NCI-H1930 (cell line): ENCODE results near the gene ACVRL1.

Experiments
- DNase-seq, 2 experiments: peaks; one replicate each; lab custom pipeline; 2025; lab: John Stamatoyannopoulos, UW

Gene ACVRL1

DNA sequence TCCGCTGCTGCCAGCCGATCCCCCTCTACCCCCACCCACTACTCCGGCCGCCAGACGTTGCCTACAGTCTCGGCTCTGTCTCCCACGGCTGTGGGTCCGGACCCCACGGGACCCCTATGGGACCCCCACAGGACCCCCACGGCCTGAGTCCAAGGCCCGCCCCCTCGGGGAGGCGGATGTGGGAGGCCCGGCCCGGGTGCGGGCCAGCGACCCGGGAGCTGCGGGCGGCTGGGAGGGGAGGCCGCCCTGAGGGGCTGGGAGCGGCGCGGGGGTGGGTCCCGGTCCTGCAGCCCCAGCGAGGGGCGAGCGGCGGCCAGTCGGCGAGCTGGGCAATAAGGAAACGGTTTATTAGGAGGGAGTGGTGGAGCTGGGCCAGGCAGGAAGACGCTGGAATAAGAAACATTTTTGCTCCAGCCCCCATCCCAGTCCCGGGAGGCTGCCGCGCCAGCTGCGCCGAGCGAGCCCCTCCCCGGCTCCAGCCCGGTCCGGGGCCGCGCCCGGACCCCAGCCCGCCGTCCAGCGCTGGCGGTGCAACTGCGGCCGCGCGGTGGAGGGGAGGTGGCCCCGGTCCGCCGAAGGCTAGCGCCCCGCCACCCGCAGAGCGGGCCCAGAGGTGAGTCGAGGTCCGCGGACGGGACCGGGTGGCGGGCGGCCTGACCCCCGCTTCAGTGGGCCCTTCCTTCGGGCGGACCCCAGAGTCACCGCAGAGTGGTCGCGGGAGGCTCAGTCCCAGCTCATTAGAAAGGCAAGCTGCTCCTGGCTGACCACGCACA lies at the start of gene ACVRL1:
TSS of gene ACVRL1 (plus strand) at position 422 of the 773 bp plus-strand sequence. CDS start 4,971 bp downstream, outside the sequence.
- DNase-seq: no peak

DNA sequence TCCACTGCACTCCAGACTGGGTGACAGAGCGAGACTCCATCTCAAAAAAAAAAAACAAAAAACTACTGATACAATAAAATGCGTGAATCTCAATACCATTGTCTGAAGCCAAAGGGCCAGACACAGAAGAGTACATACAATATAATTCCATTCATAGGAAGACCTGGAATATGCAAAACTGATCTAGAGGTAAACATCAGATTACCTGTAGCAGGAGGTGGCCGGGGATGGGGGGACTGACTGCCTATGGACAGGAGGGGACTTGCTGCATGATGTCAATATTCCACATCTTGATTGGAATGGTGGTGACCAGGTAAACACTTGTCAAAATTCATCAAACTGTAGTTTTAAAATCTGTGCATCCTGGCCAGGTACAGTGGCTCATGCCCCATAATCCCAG lies 46.3 kb upstream of the ACVRL1 start:
- DNase-seq: no peak

DNA sequence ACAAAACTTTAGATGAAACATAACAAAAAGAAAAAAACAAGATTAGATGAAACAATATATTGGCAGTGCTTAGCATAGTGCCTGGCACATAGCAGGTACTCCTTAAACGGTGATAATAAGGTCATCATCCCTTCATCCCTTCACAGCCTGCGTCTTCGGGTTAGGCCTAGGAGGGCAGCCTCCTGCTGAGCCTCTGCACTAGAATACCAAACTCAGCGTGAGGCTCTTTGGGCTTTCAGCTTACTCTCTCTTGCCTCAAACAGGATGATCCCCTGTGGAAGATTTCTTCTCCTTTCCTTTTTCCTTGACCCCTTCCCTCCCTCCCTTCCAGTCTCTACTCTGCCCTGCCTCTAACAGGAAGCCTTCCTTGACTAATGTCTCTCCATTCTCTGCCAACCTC lies 44.4 kb upstream of the ACVRL1 start:
- DNase-seq: no peak

DNA sequence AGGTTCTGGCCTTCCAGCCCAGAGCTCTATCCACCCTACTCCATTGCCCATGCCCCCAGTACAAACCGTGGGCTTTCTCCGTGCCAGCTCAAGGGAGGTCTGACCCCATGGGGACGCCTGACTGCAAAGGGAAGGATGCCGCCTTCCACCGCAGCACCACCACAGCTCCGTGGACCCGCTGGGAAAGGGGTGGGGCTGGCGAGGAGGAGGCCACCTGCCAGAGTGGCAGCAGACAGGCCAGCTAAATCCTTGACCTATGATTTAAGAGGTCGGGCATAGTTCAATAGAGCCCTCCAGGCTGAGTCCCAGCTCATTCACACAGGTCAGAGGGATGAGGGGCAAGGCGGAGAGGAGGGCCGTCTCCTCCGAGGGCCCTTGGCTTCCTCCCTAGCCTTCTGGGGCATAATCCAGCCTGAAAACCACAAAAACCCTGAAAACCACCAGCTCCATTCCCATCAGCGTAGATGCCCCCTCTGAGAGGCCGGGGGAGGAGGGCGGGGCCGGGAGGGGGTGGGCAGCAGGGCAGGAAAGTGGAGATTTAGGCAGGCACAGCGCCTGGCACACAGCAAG lies 43.9 kb upstream of the ACVRL1 start:
- no peak for DNase-seq

DNA sequence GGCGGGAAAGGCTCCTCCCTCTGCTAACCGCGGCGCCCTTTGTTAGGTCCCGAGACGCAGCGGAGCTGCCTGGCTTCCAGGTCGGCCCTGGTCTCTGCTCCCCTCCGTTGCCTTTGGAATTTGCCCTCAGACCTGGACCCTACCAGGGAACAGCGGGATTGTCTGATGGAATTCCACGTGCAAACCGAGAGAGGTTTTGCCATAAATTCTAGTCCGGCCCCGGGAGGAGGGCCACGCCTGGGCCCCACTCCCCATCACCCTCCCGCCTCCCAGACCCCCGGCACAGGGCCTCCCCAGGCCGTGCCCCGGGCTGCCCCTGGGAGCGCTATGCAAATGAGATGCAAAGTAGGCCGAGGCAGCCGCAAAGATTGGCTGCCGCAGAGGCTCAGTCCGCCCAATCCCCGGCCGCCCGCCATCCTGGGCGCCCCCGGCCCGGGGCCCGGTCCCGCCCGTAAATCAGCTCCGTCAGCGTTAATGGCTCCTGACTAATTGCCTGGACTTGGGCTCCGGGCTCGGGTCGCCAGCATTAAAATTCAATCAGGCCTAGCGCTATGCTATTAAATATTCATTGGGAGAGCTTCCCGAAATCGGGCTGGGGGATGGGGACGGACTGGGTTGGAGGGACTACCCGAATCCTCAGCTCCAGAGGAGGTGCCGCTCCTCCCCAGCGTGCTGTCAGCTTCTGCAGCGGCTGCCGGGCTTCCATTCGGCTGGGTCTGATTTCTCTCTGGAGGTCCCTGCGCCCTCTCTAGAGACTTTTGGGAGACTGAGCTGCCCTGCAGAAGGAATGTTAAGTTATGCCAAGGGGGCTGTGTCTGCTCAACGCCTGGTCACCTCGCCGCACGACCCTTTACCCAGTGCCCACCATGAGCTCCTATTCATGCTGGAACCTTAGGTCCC lies 43.1 kb upstream of the ACVRL1 start:
- DNase-seq: no peak

DNA sequence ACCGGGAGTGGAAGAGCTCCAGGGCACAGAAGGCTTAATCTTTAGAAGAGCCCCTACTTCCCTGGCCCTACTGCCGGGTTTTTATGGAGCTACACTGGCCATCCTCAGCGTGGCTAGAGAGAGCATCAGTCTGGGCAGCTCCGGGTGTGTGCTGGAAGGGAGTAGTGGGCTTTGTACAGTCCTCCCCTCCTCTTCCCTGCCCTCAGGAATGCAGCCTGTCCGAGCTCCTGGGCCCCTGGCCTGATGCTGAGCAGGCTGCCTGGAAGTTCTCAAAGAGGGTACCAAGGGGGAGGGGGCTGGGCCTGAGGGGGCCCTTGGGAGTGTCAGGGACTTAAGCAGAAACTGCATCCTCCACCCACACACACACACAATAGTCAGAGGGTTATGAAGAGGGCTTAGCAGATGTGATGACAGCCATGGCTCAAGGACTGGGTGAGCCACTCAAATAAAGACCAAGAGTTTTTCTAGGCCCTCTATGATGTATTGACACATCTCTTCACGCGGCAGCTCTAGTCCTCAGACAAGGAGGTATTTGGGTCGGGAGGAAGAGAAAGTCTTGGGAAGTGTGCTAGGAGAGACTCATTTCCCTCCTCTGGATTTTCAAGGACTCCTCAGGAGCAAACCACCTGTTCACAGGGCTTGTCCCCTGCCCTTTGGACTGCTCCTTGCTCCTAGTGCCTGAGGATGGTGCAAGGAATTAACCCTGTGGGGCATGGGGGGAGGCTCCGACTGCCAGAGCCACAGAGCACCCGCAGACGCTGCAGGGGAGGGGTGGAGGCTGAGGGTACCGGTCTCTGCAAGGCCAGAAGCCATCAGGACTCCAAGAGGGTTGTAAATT lies 42.3 kb upstream of the ACVRL1 start:
- DNase-seq: no peak

DNA sequence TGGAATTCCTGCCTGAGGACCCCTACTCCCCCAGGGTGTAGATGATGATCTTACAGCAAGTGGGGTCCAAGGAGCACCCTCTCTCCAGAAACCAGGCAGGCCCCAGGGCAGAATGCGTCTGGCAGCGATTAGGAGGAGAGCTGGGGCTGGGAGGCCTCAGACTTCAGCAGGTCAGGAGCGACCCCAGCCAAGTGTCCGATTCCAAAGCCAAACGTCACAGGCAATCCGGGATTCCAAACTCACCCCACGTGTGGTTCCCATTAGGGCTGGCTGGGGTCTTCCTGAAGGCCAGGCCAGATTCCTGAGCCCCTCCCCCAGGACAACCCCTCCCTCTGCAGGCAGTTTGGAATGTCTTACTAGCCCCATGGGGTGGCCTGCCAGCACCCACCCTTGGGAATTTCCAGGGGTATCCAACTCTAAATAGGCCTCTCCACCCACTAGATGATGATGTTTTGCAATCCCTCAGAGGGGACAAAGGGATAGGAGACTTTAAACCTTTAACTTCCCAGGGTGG lies 41.5 kb upstream of the ACVRL1 start:
- no peak for DNase-seq

DNA sequence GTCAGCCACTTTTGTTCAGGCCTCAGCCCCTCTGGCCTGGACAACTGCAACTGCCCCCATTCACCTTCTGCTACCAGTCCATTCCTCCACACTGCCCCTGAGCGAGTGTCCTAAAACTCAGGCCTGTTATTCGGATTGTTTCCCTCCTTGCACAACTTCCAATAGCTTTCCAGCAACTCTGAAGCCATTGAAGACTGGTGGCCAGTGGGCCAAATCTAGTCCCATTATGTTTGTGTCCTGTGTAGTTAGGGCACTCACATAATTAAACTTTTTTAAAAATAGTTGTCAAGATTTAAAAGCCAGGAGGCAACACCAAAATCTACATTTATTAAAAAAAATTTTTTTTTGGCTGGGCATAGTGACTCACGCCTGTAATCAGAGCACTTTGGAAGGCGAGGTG lies 41.0 kb upstream of the ACVRL1 start:
- no peak for DNase-seq

DNA sequence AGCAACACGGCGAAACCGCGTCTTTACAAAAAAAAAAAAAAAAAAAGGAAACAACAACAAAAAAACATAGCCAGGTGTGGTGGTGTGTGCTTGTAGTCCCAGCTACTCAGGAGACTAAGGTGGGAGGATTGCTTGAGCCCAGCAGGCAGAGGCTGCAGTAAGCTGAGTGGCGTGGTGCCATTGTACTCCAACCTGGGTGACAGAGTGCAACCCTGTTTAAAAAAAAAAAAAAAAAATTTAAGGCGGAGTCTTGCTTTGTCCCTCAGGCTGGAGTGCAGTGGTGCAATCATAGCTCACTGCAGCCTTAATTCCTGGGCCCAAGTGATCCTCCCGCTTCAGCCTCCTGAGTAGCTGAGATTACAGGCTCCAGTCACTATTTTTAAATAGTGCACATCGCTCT lies 40.5 kb upstream of the ACVRL1 start:
- no peak for DNase-seq

DNA sequence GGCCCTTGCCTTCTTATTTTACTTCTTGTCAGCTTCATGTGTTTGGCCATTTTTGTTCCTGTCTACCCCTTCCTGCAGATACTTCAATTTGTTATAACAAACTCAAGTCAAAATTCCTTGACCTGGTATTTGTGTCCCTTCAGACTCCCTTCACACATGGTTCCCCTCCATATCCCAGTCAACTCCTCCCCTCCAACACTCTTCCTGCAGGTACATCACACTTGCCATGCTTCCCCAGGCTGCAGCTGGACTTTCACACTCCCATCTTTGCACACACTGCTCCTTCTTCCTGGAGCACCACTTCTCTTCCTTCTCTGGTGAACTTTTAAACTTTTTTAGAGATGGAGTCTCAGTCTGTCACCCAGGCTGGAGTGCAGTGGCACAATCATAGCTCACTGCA lies 39.9 kb upstream of the ACVRL1 start:
- no peak for DNase-seq

DNA sequence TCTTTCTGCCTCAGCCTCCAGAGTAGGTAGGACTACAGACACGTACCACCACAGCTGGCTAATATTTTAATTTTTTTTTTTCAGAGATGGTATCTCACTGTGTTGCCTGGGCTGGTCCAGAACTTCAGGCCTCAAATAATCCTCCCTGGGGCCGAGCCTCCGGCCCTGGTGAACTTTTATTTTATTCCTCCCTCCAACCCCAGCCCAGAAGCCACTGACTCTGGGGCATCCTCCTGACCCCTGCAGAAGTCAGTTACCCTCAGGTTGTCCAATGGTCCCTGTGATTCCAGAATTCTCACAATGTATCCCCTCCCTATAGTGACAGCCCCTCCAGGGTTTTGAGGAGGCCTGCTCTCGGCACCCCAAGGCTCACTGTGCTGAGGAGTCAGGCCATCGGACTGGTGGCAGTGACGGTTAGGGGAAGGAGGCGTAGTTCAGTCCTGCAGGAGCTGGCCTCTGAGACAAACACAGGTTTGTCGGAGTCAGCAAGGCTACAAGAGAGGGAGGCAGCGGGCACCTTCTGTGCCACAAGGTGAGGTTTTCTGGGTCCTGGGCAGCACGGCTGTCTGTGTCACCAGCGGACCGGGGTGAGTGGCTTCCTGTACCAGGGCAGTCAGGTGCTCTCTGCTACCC lies 39.4 kb upstream of the ACVRL1 start:
- DNase-seq: no peak

DNA sequence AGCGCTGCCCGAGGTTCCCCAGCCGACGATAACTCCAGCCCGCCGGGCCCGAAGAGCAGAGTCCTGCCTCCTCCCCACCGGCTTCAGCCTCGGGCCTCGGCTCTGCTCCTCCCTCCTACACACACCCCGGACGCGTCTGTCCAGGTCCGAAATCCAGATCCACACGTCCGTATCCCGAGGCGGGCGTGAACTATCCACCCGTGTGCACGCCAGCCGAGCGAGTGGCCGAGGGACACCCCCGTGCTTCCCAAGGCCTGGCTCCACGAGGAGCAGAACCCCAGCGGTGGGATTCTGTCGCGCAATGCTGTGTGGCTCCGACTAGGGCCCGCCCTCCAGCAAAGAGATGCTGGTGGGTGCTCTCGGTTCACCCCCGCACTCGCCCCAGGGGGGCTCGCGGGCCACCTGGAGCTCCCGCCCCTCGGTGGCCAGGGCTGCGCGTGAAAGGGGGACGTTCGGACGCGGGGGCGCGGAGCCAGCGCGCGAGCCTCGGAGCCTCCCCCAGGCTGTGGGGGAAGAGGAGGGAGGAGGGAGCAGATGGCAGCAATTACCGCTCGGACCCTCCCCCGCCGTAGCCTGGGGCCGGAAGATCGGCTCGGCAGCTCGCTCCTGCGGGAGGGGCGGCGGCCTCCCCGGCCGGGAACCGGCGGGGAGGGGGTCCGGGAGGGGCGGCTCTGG lies 38.3 kb upstream of the ACVRL1 start:
- no peak for DNase-seq

DNA sequence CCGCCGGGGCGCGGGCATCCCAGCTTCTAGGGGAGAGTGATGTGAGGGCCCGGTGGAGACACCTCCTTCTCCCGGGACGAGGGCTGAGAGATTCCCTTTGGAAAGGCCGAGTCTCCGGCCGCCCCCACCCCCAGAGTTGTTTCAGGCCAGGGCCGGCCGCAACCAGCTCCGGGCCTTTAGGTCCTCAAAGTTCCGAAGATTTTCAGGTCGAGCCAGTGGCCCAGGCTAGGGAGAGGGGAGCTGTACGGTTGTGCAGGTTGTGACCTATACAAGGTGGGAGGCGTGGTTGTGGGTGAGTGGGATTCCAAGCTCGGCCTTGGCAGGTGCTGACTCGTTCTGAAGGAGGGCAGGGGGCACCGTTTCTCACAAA lies 37.8 kb upstream of the ACVRL1 start:
- no peak for DNase-seq

DNA sequence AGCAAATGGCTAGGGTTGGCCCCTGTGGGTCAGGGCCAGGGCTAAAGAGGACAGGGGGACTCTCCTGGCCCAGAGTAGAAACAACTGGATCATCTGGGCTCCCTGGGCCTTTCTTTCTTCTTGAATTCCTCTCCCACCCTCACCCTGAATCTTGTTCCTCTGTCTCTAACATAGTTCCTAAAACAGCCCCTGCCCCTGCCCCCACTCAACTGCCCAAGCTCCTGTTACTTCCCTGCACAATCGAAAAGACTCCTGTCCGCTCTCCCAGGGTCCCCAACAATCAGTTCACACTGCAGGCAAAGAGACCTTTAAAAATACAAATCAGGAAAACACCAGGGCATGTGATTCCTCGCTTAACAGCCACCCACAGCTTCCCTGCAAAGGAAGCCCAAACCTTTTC lies 37.4 kb upstream of the ACVRL1 start:
- no peak for DNase-seq

DNA sequence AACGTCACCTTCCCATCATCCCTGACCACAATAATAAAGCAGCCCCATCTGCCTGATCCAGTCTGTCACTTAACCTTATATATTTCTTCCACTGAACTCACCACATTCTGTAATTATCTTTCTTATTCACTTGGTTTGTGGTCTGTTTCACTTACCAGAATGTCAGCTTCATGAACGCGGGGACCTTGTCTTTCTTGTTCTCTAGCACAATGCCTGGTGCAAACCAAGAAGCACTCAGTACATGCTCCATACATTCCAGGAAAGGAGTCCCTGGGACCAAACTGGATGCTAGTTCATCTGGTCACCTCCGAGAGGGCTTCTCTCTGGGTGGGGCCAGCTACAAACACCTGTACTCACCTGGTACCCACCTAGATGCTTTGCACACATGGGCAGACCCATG lies 36.8 kb upstream of the ACVRL1 start:
- DNase-seq: no peak

DNA sequence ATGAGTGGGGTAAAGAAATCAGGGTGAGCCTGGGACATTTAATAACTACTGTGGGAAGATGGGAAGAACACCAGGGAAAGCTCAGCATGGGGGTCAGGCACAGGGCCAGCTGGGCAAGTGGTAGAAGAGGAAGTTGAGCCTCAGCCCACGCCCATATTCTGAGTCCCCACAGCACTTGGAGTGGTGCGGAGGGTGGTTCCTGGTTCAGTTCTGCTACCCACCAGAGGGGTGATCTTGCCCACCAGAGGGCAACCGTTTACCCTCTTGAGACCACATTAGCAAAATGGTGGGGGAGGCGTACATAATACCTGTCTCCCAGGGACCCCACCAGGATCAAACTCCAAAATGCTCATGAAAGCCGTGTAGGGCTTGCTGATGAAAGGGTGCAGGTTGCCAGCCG lies 36.2 kb upstream of the ACVRL1 start:
- DNase-seq: no peak

DNA sequence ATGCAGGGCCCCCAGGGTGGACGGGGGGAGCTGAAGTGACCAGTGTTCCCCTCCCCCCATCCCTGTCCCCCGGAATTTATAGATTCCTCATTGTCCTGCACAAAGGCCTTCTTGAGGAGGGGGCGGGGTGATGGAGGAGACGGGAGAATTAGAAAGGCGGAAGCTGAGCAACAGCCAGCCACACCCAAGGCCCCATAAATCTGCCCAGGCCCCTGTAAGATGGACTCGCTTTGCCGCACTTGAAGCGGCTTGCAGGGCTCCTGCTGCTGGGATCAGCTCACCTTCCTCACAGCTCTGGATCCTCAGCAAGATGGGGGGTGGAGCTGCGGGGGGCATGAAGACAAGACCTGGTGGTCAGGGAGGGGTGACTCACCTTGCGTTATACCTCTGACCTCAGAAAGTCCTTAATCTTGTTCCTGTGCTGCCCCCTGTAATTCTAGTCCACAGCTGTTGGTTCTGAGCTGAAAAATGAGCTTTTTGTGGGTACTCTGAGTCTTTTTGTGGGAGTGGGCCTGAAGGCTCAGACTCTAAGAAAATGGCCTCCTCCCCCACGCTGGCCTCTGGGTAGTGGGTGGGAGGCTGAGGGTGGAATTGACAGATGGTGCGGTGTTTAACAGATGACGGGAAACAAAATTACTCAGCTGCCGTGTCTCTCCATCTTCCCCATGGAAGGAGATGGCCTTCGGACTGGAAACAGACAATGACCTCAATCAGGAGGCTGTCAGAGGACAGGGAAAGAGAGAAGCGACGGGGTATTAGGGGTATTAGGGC lies 35.2 kb upstream of the ACVRL1 start:
- DNase-seq: no peak

DNA sequence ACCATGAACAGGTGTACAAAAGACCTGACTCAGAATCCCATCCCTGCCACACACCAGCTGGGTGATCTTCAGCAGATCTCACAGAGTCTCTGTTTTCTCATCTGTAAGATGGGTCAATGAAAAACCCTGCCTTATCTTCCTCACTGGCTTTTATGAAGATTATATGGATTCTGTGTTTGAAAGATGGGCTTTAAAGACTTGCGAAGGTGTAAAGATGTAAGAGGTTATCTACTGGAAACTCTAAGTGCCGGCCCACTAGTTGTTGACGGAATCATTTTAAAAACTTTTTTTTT lies 34.7 kb upstream of the ACVRL1 start:
- DNase-seq: no peak

DNA sequence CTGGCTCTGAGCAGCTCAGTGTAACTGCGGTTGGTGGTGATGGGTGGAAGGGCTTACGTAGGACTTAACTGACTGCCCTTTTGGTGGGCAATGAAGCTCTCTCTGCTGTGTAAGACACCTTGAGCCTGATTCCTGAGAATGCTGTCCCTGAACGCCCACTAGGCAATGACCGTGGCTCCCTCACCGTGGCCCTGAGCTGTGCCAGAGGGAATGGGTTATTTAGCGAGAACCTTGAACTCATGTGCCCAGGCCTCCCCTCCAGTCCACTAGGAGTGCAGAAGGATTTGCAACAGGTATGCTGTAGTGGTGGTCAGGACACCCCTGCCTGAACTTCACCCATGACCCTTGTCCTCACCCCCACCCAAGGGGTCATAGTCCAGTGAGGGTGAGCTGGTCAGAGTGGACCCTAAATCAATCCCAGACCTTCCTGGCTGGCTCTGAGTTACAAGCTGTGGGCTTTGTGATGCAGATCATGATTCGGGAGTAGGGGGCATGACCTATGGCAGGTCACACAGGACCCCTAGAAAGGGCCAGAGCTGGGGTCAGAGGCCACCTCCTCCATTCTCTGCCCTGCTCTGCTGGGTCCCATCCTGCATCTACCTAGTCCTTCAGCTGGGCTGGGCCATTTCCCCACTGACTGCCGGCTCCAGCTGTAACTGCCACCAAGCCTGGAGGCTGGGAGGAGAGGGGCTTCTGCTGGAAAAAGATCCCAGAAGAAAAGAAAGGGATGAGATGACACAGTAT lies 33.9 kb upstream of the ACVRL1 start:
- DNase-seq: no peak

DNA sequence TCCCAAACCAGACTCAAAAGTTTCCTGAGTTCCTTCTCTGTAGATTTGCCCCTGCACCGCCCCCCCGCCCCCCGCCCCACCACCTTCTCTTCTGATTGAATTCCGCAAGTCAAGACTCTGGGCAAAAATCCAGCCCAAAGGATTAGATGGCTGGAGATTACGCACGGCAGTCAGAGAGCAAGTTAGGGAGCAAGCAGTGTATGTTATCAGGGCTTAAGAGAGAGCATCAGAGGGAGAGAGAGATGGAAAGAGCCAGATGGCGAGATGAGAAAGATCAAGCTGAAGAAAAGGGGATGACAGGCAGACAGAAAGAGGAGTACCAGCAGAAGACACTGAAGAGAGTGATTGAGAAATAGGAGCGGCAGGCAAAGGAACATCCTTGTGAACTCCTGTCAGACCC lies 33.3 kb upstream of the ACVRL1 start:
- DNase-seq: no peak
